Measurements from ENCODE around the gene DTWD2. TPM values are rescaled to one million over a fixed set of nuclear protein-coding genes. Genes with fewer than 3 reads are reported as not detected.

DTWD2 gene, protein sequence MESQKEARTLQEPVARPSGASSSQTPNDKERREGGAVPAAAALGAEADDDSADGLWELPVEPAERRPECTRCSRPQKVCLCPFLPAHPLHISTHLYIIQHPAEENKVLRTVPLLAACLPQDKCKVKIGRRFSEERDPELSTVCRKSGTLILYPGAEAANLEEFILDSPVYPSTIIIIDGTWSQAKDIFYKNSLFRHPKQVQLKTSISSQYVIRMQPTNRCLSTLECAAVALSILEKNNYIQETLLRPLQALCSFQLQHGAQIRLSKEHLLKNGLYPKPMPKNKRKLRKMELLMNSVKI
- 5.9 TPM for polyA plus RNA-seq
- long read RNA-seq, donor 1, partial matches to known transcripts, result 0 of 3 reads
- long read RNA-seq, donor 1, other reads (novel, unspliced or antisense), result 0 of 3 reads
- long read RNA-seq, donor 2, partial matches to known transcripts, result 945 of 946 reads
- long read RNA-seq, donor 2, other reads (novel, unspliced or antisense), result 0 of 946 reads
- long read RNA-seq, donor 3, partial matches to known transcripts, result 0 of 4 reads
- long read RNA-seq, donor 3, other reads (novel, unspliced or antisense), result 0 of 4 reads
- long read RNA-seq, donor 4, result 0 reads
- long read RNA-seq, donor 5, partial matches to known transcripts, result 0 of 2 reads
- long read RNA-seq, donor 5, other reads (novel, unspliced or antisense), result 0 of 2 reads
- long read RNA-seq, donor 6, partial matches to known transcripts, result 0 of 2 reads
- long read RNA-seq, donor 6, other reads (novel, unspliced or antisense), result 0 of 2 reads
- long read RNA-seq, donor 7, partial matches to known transcripts, result 27 of 28 reads
- long read RNA-seq, donor 7, other reads (novel, unspliced or antisense), result 0 of 28 reads
- long read RNA-seq, donor 8, partial matches to known transcripts, result 0 of 3 reads
- long read RNA-seq, donor 8, other reads (novel, unspliced or antisense), result 0 of 3 reads
- long read RNA-seq, donor 9, result 0 reads
- long read RNA-seq, donor 10, partial matches to known transcripts, result 52 of 52 reads
- long read RNA-seq, donor 10, other reads (novel, unspliced or antisense), result 0 of 52 reads
- long read RNA-seq, donor 11, partial matches to known transcripts, result 57 of 59 reads
- long read RNA-seq, donor 11, other reads (novel, unspliced or antisense), result 0 of 59 reads

GRCh38 chr5:118987988-118988865 is at the start of gene DTWD2:
TSS of gene DTWD2 (minus strand) at chr5:118988547. CDS start at chr5:118988511, 36 bp downstream.
- WGBS (ENCODE audit: insufficient coverage, low lambda C conversion rate), result no CpG with 5 or more reads among the region's 74 CpGs
- peaks cover 6% of the 10 kb centered on the region for H3K4me1 ChIP-seq (ENCODE audit: control insufficient read depth, insufficient read depth, low read length)
- H3K27ac ChIP-seq (ENCODE audit: low read length), result peak within 1 kb of the TSS; percentile 88
- H3K27me3 ChIP-seq (ENCODE audit: control insufficient read depth, insufficient read depth, low read length), result no peaks in the 10 kb centered on the region
- peak within 1 kb of the TSS; percentile 55 for H3K4me3 ChIP-seq (ENCODE audit: low read length)
- no peaks in the 10 kb centered on the region for H3K36me3 ChIP-seq (ENCODE audit: control insufficient read depth, insufficient read depth, low read length)
- H3K9me3 ChIP-seq (ENCODE audit: control insufficient read depth, low read depth, low read length), result no peaks in the 10 kb centered on the region
- peak; percentile 95 to 97 for DNase-seq

DNA sequence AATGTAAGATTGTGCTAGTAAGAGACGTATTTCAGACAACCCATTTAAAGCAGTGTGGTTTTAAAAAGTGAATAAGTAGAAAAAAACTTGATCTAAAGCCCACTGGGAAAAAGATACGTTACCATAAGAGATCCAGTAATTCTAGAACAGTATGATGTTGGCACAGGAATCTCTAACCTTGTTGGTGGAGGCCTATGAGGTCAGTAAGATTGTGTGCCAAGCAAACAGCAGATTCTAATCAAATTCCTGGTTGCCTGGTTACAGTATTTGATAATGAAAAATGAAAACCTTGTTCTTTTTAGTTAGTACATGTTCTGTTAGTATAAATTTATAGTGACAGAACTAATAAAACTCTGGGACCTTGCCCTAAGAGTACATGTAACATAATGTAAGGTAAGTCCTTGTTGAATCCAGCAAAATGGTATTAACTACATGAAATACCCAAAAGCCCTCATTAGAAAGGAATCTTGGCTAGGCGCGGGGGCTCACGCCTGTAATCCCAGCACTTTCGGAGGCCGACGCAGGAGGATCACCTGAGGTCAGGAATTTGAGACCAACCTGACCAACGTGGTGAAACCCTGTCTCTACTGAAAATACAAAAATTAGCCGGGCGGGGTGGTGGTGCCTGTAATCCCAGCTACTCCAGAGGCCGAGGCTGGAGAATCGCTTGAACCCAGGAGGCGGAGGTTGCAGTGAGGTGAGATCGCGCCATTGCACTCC is 49.3 kb upstream of the DTWD2 start:
- H3K36me3 ChIP-seq (ENCODE audit: control insufficient read depth, insufficient read depth, low read length), result no peaks in the 10 kb centered on the region
- 100% methylated on average over 1 of the region's 16 CpGs for WGBS (ENCODE audit: insufficient coverage, low lambda C conversion rate)
- no peak for DNase-seq
- no peaks in the 10 kb centered on the region for H3K27me3 ChIP-seq (ENCODE audit: control insufficient read depth, insufficient read depth, low read length)
- no peak overlapping the region for H3K27ac ChIP-seq (ENCODE audit: low read length)
- H3K9me3 ChIP-seq (ENCODE audit: control insufficient read depth, low read depth, low read length), result no peaks in the 10 kb centered on the region
- no peaks in the 10 kb centered on the region for H3K4me1 ChIP-seq (ENCODE audit: control insufficient read depth, insufficient read depth, low read length)
- no peak overlapping the region for H3K4me3 ChIP-seq (ENCODE audit: low read length)

GRCh38 chr5:119036101-119036762 is 47.9 kb upstream of the DTWD2 start:
- Histone ChIP-seq H3K4me3 (ENCODE audit: low read length) (no peak overlapping the region), H3K4me1 (ENCODE audit: control insufficient read depth, insufficient read depth, low read length) (no peaks in the 10 kb centered on the region), H3K27ac (ENCODE audit: low read length) (no peak overlapping the region), H3K36me3 (ENCODE audit: control insufficient read depth, insufficient read depth, low read length) (no peaks in the 10 kb centered on the region), H3K27me3 (ENCODE audit: control insufficient read depth, insufficient read depth, low read length) (no peaks in the 10 kb centered on the region), H3K9me3 (ENCODE audit: control insufficient read depth, low read depth, low read length) (no peaks in the 10 kb centered on the region)
- DNase-seq, result no peak
- WGBS (ENCODE audit: insufficient coverage, low lambda C conversion rate), result 40% methylated on average over 1 of the region's 8 CpGs

GRCh38 chr5:119033135-119033534 is 44.8 kb upstream of the DTWD2 start:
- DNase-seq, result no peak

GRCh38 chr5:119032656-119033055 is 44.3 kb upstream of the DTWD2 start:
- H3K9me3 ChIP-seq (ENCODE audit: control insufficient read depth, low read depth, low read length), result no peaks in the 10 kb centered on the region
- no peak overlapping the region for H3K27ac ChIP-seq (ENCODE audit: low read length)
- WGBS (ENCODE audit: insufficient coverage, low lambda C conversion rate), result no CpG with 5 or more reads among the region's 3 CpGs
- no peak for DNase-seq
- no peaks in the 10 kb centered on the region for H3K36me3 ChIP-seq (ENCODE audit: control insufficient read depth, insufficient read depth, low read length)
- no peak overlapping the region for H3K4me3 ChIP-seq (ENCODE audit: low read length)
- no peaks in the 10 kb centered on the region for H3K27me3 ChIP-seq (ENCODE audit: control insufficient read depth, insufficient read depth, low read length)
- no peaks in the 10 kb centered on the region for H3K4me1 ChIP-seq (ENCODE audit: control insufficient read depth, insufficient read depth, low read length)

More at GRCh38 chr5:119033135-119033534, 44.8 kb upstream of the DTWD2 start:
- H3K27me3 ChIP-seq (ENCODE audit: control insufficient read depth, insufficient read depth, low read length), result no peaks in the 10 kb centered on the region
- no peak overlapping the region for H3K4me3 ChIP-seq (ENCODE audit: low read length)
- no CpG with 5 or more reads among the region's 3 CpGs for WGBS (ENCODE audit: insufficient coverage, low lambda C conversion rate)
- H3K4me1 ChIP-seq (ENCODE audit: control insufficient read depth, insufficient read depth, low read length), result no peaks in the 10 kb centered on the region
- H3K9me3 ChIP-seq (ENCODE audit: control insufficient read depth, low read depth, low read length), result no peaks in the 10 kb centered on the region
- H3K27ac ChIP-seq (ENCODE audit: low read length), result no peak overlapping the region
- H3K36me3 ChIP-seq (ENCODE audit: control insufficient read depth, insufficient read depth, low read length), result no peaks in the 10 kb centered on the region

GRCh38 chr5:119031905-119032304 is 43.6 kb upstream of the DTWD2 start:
- no peak overlapping the region for H3K27ac ChIP-seq (ENCODE audit: low read length)
- 100% methylated on average over 2 of the region's 4 CpGs for WGBS (ENCODE audit: insufficient coverage, low lambda C conversion rate)
- DNase-seq, result no peak
- no peaks in the 10 kb centered on the region for H3K9me3 ChIP-seq (ENCODE audit: control insufficient read depth, low read depth, low read length)
- no peak overlapping the region for H3K4me3 ChIP-seq (ENCODE audit: low read length)
- H3K27me3 ChIP-seq (ENCODE audit: control insufficient read depth, insufficient read depth, low read length), result no peaks in the 10 kb centered on the region
- H3K4me1 ChIP-seq (ENCODE audit: control insufficient read depth, insufficient read depth, low read length), result no peaks in the 10 kb centered on the region
- no peaks in the 10 kb centered on the region for H3K36me3 ChIP-seq (ENCODE audit: control insufficient read depth, insufficient read depth, low read length)

- H3K4me1 ChIP-seq (ENCODE audit: control insufficient read depth, insufficient read depth, low read length), result no peaks in the 10 kb centered on the region
- no peaks in the 10 kb centered on the region for H3K9me3 ChIP-seq (ENCODE audit: control insufficient read depth, low read depth, low read length)
- no peak overlapping the region for H3K4me3 ChIP-seq (ENCODE audit: low read length)
- no peak overlapping the region for H3K27ac ChIP-seq (ENCODE audit: low read length)
- no peaks in the 10 kb centered on the region for H3K36me3 ChIP-seq (ENCODE audit: control insufficient read depth, insufficient read depth, low read length)
- WGBS (ENCODE audit: insufficient coverage, low lambda C conversion rate), result 78% methylated on average over 5 of the region's 5 CpGs
- DNase-seq, result no peak
- no peaks in the 10 kb centered on the region for H3K27me3 ChIP-seq (ENCODE audit: control insufficient read depth, insufficient read depth, low read length)
Measured at GRCh38 chr5:119031011-119031886, 42.9 kb upstream of the DTWD2 start.

- Histone ChIP-seq H3K27me3 (ENCODE audit: control insufficient read depth, insufficient read depth, low read length) (no peaks in the 10 kb centered on the region), H3K4me1 (ENCODE audit: control insufficient read depth, insufficient read depth, low read length) (no peaks in the 10 kb centered on the region), H3K4me3 (ENCODE audit: low read length) (no peak overlapping the region), H3K36me3 (ENCODE audit: control insufficient read depth, insufficient read depth, low read length) (no peaks in the 10 kb centered on the region), H3K27ac (ENCODE audit: low read length) (no peak overlapping the region), H3K9me3 (ENCODE audit: control insufficient read depth, low read depth, low read length) (no peaks in the 10 kb centered on the region)
- whole genome bisulfite sequencing (ENCODE audit: insufficient coverage, low lambda C conversion rate), result 100% methylated on average over 3 of the region's 5 CpGs
- no peak for DNase-seq
Measured at GRCh38 chr5:119028575-119028974, 40.2 kb upstream of the DTWD2 start.

All from large intestine (tissue), 12 donors.